Activated CD4-positive, alpha-beta memory T cell treated with anti-CD3 and anti-CD28 coated beads, Interleukin-2, amount 10 ng/mL, durations not matched to agents 7 days and 5 days (primary cell): ENCODE results near the gene ATRN. TPM values are rescaled to one million over a fixed set of nuclear protein-coding genes. Genes with fewer than 3 reads are reported as not detected.
A peak's percentile ranks its signal among the peaks of the same experiment; 100 is the strongest.

ENCODE experiments used
- CTCF ChIA-PET: fragments of 350-600 bp; sonication (Branson Sonifier 250); formaldehyde crosslinking; loops from one replicate; lab custom pipeline; 2021; ENCODE audit warnings: antibody characterized with exemption, inconsistent platforms; lab: Charles Lee
- POLR2A ChIA-PET: fragments of 350-600 bp; sonication (Branson Sonifier 250); formaldehyde crosslinking; loops from one replicate; lab custom pipeline; 2021; ENCODE audit warnings: antibody characterized with exemption; lab: Charles Lee
- DNase-seq: peaks from one replicate; pipeline ENCODE4 v3.0.0-alpha.2; 2020
- H3K27ac Mint-ChIP-seq: one replicate; pipeline ENCODE4 v1.8.0; 2021; ENCODE audit warnings: mild to moderate bottlenecking, mixed read lengths
- H3K27me3 Mint-ChIP-seq: one replicate; pipeline ENCODE4 v1.8.0; 2021; ENCODE audit warnings: mixed read lengths
- H3K36me3 Mint-ChIP-seq: one replicate; pipeline ENCODE4 v1.8.0; 2021; ENCODE audit warnings: low read depth, mixed read lengths
- H3K4me1 Mint-ChIP-seq: one replicate; pipeline ENCODE4 v1.8.0; 2021; ENCODE audit warnings: mixed read lengths
- H3K4me3 Mint-ChIP-seq: one replicate; pipeline ENCODE4 v1.8.0; 2021; ENCODE audit warnings: mild to moderate bottlenecking, mixed read lengths
- H3K9me3 Mint-ChIP-seq: one replicate; pipeline ENCODE4 v1.8.0; 2021; ENCODE audit warnings: mixed read lengths
- total RNA-seq, 2 experiments: library from RNA; stranded (reverse); gene quantifications; one replicate each; pipeline ENCODE4 v1.2.3, GENCODE V29; 2021

ATRN gene
- total RNA-seq, 2 experiments from 2014 or later = 7.8 to 8.1 TPM

DNA sequence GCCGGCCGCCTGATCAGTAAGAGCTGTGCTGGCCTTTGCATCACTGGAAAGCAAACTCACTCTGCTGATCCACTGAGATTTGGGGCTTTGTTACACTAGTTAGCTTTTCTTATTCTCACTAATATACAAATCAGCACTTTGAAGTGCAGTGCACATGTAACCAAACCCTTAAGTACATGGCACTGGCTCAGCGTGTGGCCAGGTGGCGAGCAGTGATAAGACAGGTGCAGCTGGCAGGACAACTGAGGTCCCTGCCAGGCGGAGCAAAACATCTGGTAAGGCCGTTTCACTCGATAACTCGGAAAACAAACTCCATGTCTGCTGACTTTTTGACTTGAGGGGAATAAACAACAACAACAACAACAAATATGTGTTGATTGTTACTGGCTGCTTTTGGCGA lies 181.4 kb downstream of the ATRN start:
- CTCF ChIA-PET = interaction anchor here (1.6 kb wide), 1 partner anchor 89 kb away, joined by 3 read pairs; no protein-coding TSS in a partner anchor

DNA sequence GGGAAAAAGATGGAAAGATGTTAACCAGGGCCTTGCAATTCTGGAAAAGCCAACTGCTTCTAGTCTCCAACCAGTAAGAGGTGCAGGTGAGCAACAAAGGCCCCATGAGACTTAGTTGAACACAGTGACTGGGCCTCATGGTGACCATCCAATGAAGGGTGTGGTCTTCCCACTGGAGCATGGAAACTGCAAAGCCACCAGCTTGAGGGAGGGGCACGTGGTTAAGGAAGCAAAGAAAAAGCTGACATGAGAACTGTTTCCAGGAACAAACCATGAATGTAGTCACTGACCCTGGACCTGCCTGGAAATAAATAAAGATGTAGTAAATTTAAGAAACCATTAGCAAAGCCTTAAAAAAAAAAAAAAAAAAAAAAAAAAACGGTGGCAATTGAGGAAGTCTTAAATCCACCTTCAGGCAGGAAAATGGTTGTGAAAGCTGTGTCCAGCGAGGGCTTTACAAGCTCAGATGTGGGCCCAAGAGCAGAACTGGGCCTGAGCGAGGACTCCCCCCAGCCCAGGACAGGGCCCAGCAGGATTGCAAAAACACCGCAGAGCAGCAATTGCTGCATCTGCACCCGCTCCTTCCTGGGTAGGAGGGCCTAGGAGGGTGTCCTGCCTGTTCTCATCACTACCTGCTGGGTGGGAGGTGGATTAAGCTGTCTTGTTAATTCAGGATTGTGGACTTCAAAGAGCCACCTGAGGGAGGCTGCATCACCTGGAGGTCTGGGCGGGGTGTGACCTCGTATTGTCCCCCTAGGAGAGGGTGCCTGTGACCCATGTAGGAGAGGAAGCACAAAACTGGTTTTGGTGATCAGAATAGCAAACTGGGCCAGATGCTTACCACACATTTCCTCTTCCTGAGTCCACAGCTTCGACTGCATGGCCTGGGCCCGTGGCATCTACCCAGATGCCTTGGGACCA lies 182.1 kb downstream of the ATRN start:
- Mint-ChIP-seq H3K4me1 (peaks cover 23% of the 10 kb centered on the region), H3K36me3 (peaks cover 5% of the 10 kb centered on the region), H3K9me3 (no peaks in the 10 kb centered on the region), H3K27me3 (peaks cover 13% of the 10 kb centered on the region), H3K4me3 (no peak overlapping the region), H3K27ac (no peak overlapping the region)
- ChIA-PET CTCF (interaction anchor here (0.6 to 1.6 kb wide), 3 partner anchors 57 to 123 kb away, joined by 3 to 5 read pairs (median 3); no protein-coding TSS in a partner anchor), POLR2A (interaction anchor here (0.9 to 1.0 kb wide), 3 partner anchors 14 to 232 kb away, joined by 3 to 4 read pairs (median 3); no protein-coding TSS in a partner anchor)
- no peak for DNase-seq

More for the DNA sequence above, 181.4 kb downstream of the ATRN start:
- Mint-ChIP-seq H3K36me3 (peaks cover 5% of the 10 kb centered on the region), H3K27ac (no peak overlapping the region), H3K9me3 (no peaks in the 10 kb centered on the region), H3K4me1 (peaks cover 23% of the 10 kb centered on the region), H3K4me3 (no peak overlapping the region), H3K27me3 (peaks cover 9% of the 10 kb centered on the region)
- DNase-seq = no peak
- POLR2A ChIA-PET = no interaction called here

DNA sequence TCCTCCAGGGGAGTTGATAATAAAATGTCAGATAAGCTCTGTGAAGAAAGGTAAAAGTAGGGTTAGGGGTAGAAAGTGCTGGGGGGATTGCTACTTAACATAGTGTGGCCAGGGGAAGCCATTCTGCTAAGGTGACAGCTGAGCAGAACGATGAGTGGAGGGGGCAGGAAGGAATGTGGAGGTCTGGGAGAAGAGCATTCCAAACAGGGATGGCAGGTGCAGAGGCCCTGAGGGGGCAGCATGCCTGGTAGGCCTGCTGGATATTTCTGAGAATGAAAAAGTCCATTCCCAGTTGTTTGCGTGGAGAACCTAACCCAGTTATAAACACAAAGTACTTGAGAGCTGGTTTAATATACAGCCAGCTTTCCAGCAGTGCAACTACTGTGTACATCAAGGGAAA lies 183.1 kb downstream of the ATRN start:
- no peak overlapping the region for H3K27ac Mint-ChIP-seq

DNA sequence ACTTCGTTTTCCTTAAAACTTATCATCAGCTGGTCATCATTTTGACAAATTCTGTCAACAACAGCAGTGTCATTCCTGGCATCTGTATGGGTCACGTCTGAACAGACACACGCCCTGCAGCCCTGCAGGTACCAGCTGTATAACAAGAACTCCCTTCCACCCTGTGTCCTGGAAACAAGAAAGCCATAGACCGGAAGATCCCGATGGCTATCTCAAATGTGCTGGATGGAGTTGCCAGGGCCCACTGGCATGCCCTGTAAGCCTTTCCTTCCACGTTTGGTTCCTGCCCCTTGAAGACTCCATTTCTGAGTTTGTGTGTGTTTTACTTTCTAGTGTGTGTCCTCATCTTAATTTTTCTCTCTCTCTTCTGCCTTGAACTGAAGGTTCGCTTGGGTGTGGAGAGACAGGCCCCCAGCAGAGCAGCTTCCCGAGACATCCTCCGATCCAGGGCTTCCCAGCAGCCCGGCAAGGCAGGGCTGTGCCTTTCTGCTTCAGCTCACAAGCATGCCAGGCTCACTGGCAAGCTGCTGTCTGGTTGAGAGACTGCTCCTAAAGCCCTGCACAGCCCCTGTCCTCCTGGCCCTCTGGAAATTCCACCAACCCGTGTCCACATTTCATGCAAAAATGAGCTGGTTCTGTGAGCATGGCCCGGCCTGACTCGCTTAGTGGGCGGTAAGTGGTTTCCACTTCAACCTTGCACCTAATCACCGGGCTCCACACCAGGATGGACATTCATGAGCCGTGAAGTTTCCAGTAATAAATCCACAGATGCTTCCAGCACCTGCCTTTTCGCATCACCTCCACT lies 183.7 kb downstream of the ATRN start:
- peaks cover 36% of the 10 kb centered on the region for H3K4me1 Mint-ChIP-seq
- DNase-seq = no peak
- H3K9me3 Mint-ChIP-seq = no peaks in the 10 kb centered on the region
- ChIA-PET POLR2A (interaction anchor here (0.9 kb wide), 1 partner anchor 18 kb away, joined by 3 read pairs; no protein-coding TSS in a partner anchor), CTCF (interaction anchor here (0.9 kb wide), 1 partner anchor 62 kb away, joined by 3 read pairs; no protein-coding TSS in a partner anchor)
- no peak overlapping the region for H3K4me3 Mint-ChIP-seq
- H3K27ac Mint-ChIP-seq = no peak overlapping the region
- H3K27me3 Mint-ChIP-seq = peaks cover 20% of the 10 kb centered on the region
- peaks cover 5% of the 10 kb centered on the region for H3K36me3 Mint-ChIP-seq

More for the DNA sequence above, 183.1 kb downstream of the ATRN start:
- H3K4me1 Mint-ChIP-seq = peaks cover 30% of the 10 kb centered on the region
- H3K27me3 Mint-ChIP-seq = peaks cover 15% of the 10 kb centered on the region
- ChIA-PET CTCF (interaction anchor here (0.9 kb wide), 1 partner anchor 62 kb away, joined by 3 read pairs; no protein-coding TSS in a partner anchor), POLR2A (interaction anchor here (0.9 to 1.0 kb wide), 3 partner anchors 13 to 233 kb away, joined by 3 to 4 read pairs (median 3); no protein-coding TSS in a partner anchor)
- H3K36me3 Mint-ChIP-seq = peaks cover 5% of the 10 kb centered on the region
- no peak overlapping the region for H3K4me3 Mint-ChIP-seq
- no peaks in the 10 kb centered on the region for H3K9me3 Mint-ChIP-seq
- no peak for DNase-seq

DNA sequence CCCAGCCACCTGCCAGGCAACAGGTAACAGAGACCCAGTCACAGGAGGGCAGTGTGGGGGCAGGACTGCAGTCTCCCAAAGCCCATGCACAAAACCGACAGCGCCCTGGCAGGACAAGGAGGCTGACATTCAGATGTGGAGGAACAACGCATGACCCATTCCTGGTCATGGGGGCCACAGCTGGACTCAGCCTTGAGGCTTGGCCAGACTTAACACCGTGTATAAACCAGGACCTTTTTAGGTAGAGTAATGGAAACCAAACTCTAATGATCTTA lies 184.2 kb downstream of the ATRN start:
- H3K27me3 Mint-ChIP-seq = peaks cover 25% of the 10 kb centered on the region
- peaks cover 5% of the 10 kb centered on the region for H3K36me3 Mint-ChIP-seq
- ChIA-PET POLR2A (no interaction called here), CTCF (no interaction called here)
- no peak overlapping the region for H3K27ac Mint-ChIP-seq
- H3K4me1 Mint-ChIP-seq = peaks cover 41% of the 10 kb centered on the region
- DNase-seq = no peak
- no peak overlapping the region for H3K4me3 Mint-ChIP-seq
- H3K9me3 Mint-ChIP-seq = no peaks in the 10 kb centered on the region

DNA sequence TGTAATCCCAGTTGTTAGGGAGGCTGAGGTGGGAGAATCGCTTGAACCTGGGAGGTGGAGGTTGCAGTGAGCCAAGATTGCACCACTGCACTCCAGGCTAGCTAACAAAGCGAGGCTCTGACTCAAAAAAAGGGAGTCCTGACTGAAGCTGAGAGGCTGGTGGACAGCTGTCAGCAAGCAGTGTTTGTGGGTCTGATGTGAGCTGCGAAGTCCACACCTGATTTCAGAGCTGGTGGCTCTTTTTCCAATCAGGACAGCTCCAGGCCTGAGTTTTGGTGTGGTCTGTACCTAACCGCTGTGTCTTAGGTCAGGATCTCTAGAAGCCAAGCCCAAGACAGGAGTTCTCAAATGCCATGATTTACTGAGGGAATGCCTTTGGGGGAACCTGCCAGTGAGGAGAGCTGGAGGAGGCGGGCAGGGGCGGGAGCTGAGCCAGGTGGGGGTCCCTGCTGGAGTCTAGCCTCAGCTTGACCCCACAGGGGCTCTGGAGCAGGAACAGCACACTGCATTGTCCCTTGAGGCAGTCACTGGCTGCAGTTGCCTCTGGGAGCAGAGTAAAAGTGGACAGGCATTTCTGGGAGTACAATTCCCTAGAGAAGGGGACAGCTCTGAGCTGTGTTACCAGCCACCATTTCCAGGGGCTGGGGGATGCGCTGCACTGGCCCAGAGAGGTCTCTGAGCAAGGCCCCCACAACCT lies 187.3 kb downstream of the ATRN start:
- Mint-ChIP-seq H3K27ac (no peak overlapping the region), H3K36me3 (peaks cover 5% of the 10 kb centered on the region), H3K9me3 (no peaks in the 10 kb centered on the region), H3K27me3 (peaks cover 50% of the 10 kb centered on the region), H3K4me3 (no peak overlapping the region), H3K4me1 (peaks cover 37% of the 10 kb centered on the region)
- DNase-seq = no peak
- ChIA-PET CTCF (interaction anchor here (0.8 to 1.4 kb wide), 5 partner anchors 10 to 95 kb away, joined by 3 to 10 read pairs (median 3); no protein-coding TSS in a partner anchor), POLR2A (interaction anchor here (1.8 to 1.9 kb wide), 2 partner anchors 10 to 11 kb away, joined by 4 to 6 read pairs; no protein-coding TSS in a partner anchor)

DNA sequence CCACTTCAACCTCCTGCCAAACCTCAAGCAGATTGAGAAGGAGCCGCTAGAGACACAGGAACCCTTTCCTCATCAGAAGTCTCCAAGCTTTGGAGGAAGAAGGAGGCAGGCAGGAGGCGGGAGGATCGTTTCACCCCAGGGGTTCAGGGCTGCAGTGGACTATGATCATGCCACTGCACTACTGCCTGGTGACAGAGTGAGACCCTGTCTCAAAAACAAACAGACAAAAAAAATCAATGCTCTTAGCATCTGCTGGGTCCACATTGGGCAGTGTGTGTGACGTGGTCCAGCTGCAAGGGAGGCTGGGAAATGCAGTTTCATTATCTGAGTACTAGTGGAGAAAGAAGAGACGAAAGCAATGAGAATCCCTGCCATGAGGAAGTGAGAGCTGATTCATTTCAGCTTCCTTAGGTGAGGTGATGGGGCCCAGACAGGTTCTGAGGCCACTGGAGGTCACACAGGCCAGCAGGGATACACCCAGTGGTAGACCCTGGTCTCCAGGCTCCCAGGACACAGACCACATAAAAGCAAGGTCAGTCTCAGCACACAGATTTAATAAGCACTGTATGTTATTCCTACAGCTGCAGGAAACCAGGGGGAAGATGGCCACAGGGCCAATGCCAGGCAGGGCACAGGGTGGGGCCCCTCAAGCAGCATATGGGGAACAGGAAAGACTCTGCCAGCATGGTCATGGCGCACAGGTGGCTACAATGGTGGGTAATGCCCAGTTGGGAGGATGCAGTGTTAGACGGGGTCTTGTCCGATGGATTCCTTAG lies 188.1 kb downstream of the ATRN start:
- Mint-ChIP-seq H3K9me3 (no peaks in the 10 kb centered on the region), H3K4me3 (no peak overlapping the region), H3K27me3 (peaks cover 56% of the 10 kb centered on the region), H3K4me1 (peaks cover 32% of the 10 kb centered on the region), H3K27ac (peak overlapping the region; percentile 53), H3K36me3 (peaks cover under 1% of the 10 kb centered on the region)
- DNase-seq = peak; percentile 59
- ChIA-PET CTCF (interaction anchor here (0.8 to 1.4 kb wide), 7 partner anchors 10 to 94 kb away, joined by 3 to 10 read pairs (median 3); no protein-coding TSS in a partner anchor), POLR2A (interaction anchor here (0.8 to 1.9 kb wide), 4 partner anchors 10 to 161 kb away, joined by 3 to 6 read pairs (median 4); partner anchors contain the start of gene AP5S1)

DNA sequence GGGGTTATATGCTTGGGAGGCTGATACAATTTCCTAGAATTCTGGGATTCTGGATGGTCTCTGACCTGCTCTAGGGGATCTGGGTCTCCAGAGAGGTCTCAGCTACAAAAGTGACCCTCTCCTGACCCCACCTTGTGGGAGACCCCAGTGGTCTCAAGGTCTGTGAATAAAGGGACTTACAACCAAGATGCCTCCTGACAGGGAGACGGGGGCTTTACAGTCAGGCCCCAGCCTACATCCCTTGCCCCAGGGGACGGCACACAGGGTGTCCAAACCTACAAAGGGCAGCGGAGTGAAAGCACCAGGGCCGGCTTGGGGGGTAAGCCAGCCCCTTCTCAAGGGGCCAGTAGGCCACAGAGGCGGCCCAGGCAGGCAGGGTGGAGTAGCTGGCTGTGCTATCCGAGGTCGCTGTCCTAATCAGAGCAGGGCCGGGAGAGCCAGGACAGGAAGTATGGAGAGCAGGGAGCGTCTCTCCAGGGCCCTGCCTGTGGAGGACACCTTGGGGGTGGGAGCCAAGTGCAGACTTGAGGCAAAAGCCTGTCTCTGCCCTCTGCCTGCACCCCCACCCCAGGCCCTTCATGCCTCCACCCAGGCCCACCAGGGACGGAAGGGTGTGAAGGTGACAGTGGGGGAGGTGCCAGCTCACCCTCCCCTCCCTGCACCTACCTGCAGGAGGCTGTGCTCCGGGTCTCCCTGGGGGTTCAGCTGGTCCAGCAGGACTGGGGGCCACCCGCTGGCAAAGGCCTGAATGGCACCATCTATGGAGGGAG lies 188.9 kb downstream of the ATRN start:
- peaks cover 64% of the 10 kb centered on the region for H3K27me3 Mint-ChIP-seq
- DNase-seq = no peak
- POLR2A ChIA-PET = interaction anchor here (0.8 to 1.9 kb wide), 4 partner anchors 9 to 161 kb away, joined by 3 to 6 read pairs (median 4); partner anchors contain the start of gene AP5S1

DNA sequence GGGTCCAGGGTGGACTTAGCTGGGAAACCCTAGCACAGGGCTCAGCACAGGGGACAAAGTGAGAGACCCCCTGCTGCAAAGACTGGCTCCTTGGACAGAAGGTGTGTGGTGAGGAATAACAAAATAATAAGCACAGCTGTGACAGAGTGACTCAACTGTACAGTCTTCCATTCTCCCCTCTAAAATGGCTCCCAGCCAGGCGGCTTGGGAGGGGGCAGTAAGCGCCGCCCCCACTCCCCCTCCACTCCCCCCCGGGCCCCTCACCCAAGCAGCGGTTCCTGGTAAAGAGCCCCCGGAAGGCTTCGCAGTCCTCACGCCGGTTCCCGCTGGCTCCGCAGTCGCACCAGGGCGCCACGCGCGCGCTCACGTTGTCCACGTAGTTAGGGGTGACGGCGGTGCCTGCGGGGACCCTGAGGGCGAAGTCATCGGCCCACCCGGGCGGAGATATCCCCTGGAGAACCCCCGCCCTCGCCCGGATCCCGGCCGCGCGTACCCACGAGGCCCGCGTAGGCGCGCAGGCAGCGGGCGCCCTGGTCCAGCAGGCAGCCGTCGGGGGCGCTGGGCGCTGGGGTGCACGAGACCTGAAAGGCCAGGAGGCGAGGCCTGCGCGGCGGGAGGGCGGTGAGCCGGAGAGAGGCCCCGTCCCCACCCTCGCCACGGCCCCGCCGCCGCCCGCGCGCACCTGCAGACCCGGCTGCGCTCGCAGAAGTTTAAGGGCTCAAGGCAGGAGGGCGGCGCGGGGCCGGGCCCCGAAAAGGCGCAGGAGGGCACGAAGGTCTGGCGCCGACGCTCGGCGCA lies 189.6 kb downstream of the ATRN start:
- ChIA-PET POLR2A (no interaction called here), CTCF (no interaction called here)
- no peak for DNase-seq
- Mint-ChIP-seq H3K27me3 (peaks cover 69% of the 10 kb centered on the region), H3K36me3 (no peaks in the 10 kb centered on the region), H3K9me3 (no peaks in the 10 kb centered on the region), H3K4me3 (no peak overlapping the region), H3K4me1 (peaks cover 38% of the 10 kb centered on the region), H3K27ac (no peak overlapping the region)

More for the DNA sequence above, 188.9 kb downstream of the ATRN start:
- H3K4me1 Mint-ChIP-seq = peaks cover 30% of the 10 kb centered on the region
- CTCF ChIA-PET = interaction anchor here (1.0 to 1.4 kb wide), 5 partner anchors 9 to 85 kb away, joined by 3 to 10 read pairs (median 4); no protein-coding TSS in a partner anchor
- H3K9me3 Mint-ChIP-seq = no peaks in the 10 kb centered on the region
- no peak overlapping the region for H3K27ac Mint-ChIP-seq
- H3K4me3 Mint-ChIP-seq = no peak overlapping the region
- no peaks in the 10 kb centered on the region for H3K36me3 Mint-ChIP-seq

DNA sequence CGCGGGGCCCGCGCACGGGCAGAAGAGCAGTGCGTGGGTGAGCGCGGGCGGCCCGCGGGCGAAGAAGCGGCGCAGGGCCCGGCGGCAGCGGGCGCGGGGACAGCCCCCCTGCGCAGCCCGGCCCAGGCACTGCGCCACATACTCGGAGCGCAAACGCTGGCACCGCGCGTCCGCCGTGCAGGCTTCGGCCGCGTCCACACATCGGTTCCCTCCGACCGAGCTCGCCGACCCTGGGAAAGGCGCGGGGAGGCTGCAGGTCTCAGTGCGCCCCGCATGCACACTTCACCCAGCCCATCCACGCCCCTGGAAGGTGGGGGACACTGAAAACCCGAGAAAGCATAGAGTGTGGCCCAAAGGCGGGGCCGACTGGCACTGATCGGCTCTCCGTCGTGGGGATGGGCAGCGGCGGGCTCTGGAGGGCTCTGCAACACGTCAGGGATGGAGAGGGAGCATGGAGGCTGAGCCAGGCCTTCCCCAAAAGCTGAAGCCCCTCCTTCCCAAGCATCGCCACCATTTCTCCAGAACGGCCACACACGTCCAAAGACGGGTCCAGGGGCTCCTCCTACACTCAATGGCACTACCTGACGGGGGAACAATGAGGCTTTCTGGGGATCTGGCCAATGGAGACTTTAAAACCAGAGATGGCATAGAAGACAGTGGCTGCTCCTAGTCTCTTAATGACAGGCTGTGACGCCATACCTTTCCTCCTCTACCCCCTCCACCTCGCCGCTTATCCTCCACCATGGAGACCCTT lies 190.4 kb downstream of the ATRN start:
- Mint-ChIP-seq H3K9me3 (no peaks in the 10 kb centered on the region), H3K27ac (no peak overlapping the region), H3K4me1 (peaks cover 46% of the 10 kb centered on the region), H3K36me3 (no peaks in the 10 kb centered on the region), H3K4me3 (no peak overlapping the region), H3K27me3 (peaks cover 66% of the 10 kb centered on the region)
- no peak for DNase-seq
- ChIA-PET POLR2A (no interaction called here), CTCF (interaction anchor here (1.8 kb wide), 1 partner anchor 16 kb away, joined by 3 read pairs; no protein-coding TSS in a partner anchor)
